Measurements from ENCODE around the gene COL4A4.

DNA sequence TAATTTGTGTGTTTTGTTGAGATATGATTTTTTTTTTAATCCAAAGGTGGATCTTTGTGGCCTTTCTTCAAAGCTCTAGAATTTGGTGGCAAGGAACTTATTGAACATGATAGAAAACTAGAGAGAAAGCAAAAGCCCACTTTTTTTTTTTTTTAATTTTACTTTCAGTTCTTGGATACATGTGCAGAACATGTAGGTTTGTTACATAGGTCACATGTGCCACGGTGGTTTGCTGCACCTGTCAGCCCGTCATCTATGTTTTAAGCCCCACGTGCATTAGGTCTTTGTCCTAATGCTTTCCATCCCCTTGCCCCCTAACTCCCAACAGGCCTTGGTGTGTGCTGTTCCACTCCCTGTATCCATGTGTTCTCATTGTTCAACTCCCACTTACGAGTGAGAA, 192.2 kb downstream of the COL4A4 start:
- TF ChIP-seq CTCF (IDR thresholded peaks at IDR 0.05; ENCODE audit: poor library complexity) (no peak), EZH2 (IDR thresholded peaks at IDR 0.05; ENCODE audit: borderline replicate concordance) (no peak)
